HG03457 (cell line): ENCODE results near the gene AZIN2.

Experiments
- ATAC-seq: cut with Tn5 transposase; IDR thresholded peaks from one replicate; pipeline ENCODE4 v1.9.1; 2021; ENCODE audit warnings: moderate number of reproducible peaks; ENCODE audit not compliant: unreplicated experiment

AZIN2 gene

GRCh38 chr1:33149453-33150190, 68.7 kb downstream of the AZIN2 start:
- ATAC-seq: no peak

- no peak for ATAC-seq
Measured at GRCh38 chr1:33150522-33150921, 69.6 kb downstream of the AZIN2 start.

- no peak for ATAC-seq
Measured at GRCh38 chr1:33151116-33151515, 70.2 kb downstream of the AZIN2 start.

GRCh38 chr1:33152685-33153432, 71.9 kb downstream of the AZIN2 start:
- ATAC-seq: no peak

GRCh38 chr1:33153650-33154049, 72.7 kb downstream of the AZIN2 start:
- ATAC-seq: no peak

- no peak for ATAC-seq
Measured at GRCh38 chr1:33155877-33156538, 75.1 kb downstream of the AZIN2 start.

GRCh38 chr1:33157131-33157530, 76.2 kb downstream of the AZIN2 start:
- no peak for ATAC-seq

GRCh38 chr1:33158366-33158765, 77.4 kb downstream of the AZIN2 start:
- ATAC-seq: no peak

- no peak for ATAC-seq
Measured at GRCh38 chr1:33159577-33159976, 78.6 kb downstream of the AZIN2 start.

GRCh38 chr1:33161061-33161681, 80.2 kb downstream of the AZIN2 start:
- ATAC-seq: no peak

- no peak for ATAC-seq
Measured at GRCh38 chr1:33162141-33162540, 81.2 kb downstream of the AZIN2 start.

GRCh38 chr1:33163621-33164519, 82.9 kb downstream of the AZIN2 start:
- no peak for ATAC-seq

- ATAC-seq: no peak
Measured at GRCh38 chr1:33165209-33165608, 84.3 kb downstream of the AZIN2 start.

- ATAC-seq: no peak
Measured at GRCh38 chr1:33165809-33166208, 84.9 kb downstream of the AZIN2 start.

GRCh38 chr1:33167650-33168447, 86.9 kb downstream of the AZIN2 start:
- ATAC-seq: no peak

GRCh38 chr1:33168556-33169289, 87.8 kb downstream of the AZIN2 start:
- ATAC-seq: no peak

- no peak for ATAC-seq
Measured at GRCh38 chr1:33169290-33170055, 88.5 kb downstream of the AZIN2 start.
